Mammary epithelial cell (primary cell): ENCODE results near the gene BSN.
"Not testable (repeated sequence)": the region's sequence is repeated elsewhere in the genome, so short reads cannot be mapped to it uniquely, and the experiment has no call there.

Experiments
- CTCF ChIP-seq, 2 donors: IDR thresholded peaks in 1 of 2; conservative IDR thresholded peaks in 1 of 2; 2 replicates each; pipeline ENCODE4 v1.5.1; 2011 to 2012; ENCODE audit warnings: inconsistent platforms in 2 of 2, low read length in 2 of 2, mild to moderate bottlenecking in 2 of 2, control low read depth in 1 of 2, low read depth in 1 of 2; ENCODE audit not compliant: insufficient read depth in 1 of 2; ENCODE audit errors: extremely low read depth in 1 of 2
- EZH2 ChIP-seq: IDR thresholded peaks from 2 replicates; pipeline ENCODE4 v1.6.1; 2012; ENCODE audit warnings: low read length, inconsistent platforms, borderline replicate concordance

GRCh38 chr3:49585261-49585755, 31.0 kb downstream of the BSN start:
- TF ChIP-seq CTCF (conservative IDR thresholded peaks at IDR 0.05 in 1 of 2, IDR thresholded peaks at IDR 0.05 in 1 of 2; ENCODE audit: extremely low read depth in 1 of 2, insufficient read depth in 1 of 2, low read depth in 1 of 2, low read length in 2 of 2); EZH2: not testable (repeated sequence)
